Stimulated activated CD8-positive, alpha-beta memory T cell treated with anti-CD3 and anti-CD28 coated beads, Interleukin-2, amount 100 ng/mL, for 1 hour (primary cell): ENCODE results near the gene THAP7.
"Not testable (repeated sequence)": the region's sequence is repeated elsewhere in the genome, so short reads cannot be mapped to it uniquely, and the experiment has no call there.

ENCODE experiments used
- DNase-seq, 2 donors: peaks; one replicate each; pipeline ENCODE4 v3.0.0-alpha.2; 2020; ENCODE audit warnings: low read depth in 2 of 2

The THAP7 gene

DNA sequence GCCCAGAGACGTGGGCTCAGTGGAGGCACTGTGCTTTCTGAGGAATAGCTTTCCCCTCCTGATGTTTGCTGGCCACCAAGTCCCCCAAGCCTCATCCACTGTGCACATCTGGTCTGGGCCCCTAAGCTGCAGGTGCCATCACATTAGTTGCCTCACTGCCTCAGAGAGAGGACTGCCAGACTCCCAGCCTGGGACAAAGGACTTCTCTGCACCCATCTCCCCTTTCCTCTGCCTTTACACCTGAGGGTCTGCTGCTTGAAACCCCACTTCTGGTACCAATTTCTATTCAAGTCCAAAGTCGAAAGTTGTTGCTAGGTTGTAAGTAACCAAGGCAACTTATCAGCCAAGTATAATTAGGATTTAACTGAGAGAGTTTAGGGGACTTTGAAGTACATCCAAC lies 23.5 kb downstream of the THAP7 start:
- no peak for DNase-seq

DNA sequence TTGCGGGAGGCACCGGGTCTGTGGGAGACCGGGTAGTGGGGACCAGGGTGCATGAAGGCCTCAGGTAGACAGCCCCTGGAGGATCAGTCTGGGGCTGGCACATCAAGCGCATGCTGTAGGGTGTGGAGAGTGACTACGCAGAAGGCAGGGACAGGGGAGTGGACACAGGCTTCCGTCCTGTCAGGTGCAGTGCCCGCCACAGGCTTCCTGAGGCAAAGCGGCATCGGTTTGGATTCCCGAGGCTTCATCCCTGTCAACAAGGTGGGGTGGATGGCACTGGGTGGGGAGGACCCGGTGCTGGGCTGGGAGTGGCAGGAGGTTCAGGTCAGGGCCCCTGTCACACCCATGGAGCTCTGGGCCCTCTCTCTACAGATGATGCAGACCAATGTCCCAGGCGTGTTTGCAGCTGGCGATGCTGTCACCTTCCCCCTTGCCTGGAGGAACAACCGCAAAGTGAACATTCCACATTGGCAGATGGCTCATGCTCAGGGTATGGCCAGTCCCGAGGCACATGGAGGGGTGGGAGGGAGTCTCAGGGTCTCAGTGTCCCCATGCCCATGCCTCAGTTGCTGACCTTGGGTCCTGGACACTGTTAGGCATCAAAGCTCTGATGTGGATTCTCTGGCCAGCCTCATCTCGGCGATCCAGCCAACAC lies 24.3 kb downstream of the THAP7 start:
- DNase-seq: no peak

DNA sequence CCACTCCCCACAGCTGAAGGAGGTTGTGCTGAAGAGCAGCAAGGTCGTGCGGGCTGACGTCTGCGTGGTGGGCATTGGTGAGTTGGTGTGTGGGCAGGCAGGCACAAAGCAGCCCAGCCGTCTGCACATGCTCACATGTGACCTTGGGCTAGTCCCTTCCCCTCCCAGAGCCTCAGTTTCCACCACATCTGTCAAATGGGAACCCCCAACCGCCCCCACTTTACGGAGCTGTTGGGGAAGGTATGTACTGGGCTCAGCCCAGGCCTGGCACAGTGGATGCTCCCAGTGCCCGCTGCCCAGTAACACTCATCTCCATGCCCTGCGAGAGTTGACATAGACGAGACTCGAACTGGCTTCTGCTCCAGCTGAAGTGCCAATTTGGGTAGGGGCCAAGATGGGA lies 24.9 kb downstream of the THAP7 start:
- no peak for DNase-seq

DNA sequence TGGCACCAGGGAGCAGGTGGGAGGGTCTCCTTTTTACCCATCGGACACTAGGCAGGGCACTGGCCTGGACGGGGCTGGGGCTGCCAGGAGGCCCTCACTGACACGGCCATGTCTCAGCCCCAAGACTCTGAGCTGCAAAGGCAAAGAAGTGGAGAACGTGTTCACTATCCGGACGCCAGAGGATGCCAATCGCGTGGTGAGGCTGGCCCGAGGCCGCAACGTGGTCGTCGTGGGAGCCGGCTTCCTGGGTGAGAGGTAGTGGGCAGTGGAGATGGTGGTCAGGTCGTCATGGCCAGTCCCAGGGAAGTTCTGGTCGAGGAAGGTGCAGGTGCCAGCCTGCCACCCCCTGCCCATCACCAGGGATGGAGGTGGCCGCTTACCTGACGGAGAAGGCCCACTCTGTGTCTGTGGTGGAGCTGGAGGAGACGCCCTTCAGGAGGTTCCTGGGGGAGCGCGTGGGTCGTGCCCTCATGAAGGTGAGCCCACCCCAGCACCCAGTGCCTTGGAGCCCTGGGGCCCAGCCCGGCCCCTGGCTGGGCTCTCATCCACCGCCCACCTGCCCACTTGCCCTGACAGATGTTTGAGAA lies 25.5 kb downstream of the THAP7 start:
- DNase-seq: no peak

DNA sequence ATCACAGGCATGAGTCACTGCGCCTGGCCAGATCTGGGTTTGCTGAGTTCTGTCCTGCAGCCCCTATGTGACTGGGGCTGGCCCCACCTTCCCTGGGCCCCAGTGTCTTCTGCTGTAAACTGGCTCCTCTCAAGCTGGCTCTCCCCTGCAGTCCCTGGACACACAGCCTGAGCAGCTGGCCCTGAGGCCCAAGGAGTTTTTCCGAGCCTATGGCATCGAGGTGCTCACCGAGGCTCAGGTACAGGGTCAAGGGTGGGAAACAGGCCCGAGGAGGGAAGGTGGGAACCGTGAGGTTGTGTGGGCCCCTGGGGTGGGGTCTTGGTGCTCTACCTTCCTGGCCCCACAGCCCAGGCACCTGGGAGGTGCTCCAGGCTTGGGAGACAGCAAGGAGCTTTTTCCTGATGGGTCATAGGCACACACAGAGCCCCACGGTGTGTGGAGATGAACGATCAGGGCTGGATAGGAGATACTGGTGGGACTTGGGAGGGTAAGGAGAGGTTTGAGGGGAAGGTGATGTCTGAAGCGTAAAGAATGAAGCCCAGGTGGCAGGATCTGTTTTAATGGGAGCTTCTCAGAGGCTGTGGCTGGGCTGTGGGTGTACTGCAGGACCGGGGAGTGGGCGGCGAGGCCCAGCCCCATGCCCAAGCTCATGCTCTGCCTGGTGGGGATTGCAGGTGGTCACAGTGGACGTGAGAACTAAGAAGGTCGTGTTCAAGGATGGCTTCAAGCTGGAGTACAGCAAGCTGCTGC lies 26.2 kb downstream of the THAP7 start:
- no peak for DNase-seq

DNA sequence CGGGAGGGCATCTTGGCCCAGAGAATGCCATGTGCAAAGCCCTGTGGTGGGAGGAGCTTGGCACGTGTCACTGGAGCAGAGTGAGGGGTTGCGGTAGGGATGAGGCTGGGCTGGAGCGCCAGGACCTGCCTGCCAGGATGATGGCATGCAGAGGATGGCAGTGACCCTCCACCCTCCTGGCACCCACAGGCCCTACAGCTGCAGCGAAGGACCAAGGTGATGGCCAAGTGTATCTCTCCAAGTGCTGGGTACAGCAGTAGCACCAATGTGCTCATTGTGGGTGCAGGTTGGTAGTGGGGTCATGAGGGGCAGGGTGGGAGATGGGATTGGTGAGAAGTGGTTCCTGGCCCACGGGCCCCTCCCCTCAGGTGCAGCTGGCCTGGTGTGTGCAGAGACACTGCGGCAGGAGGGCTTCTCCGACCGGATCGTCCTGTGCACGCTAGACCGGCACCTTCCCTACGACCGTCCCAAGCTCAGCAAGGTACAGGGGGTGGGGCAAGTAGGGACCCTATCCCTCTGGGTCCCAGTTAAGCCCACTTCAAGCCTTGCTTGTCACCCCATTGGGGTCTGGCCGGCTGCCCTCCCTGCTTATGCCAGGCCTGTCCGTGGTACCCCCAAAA lies 27.5 kb downstream of the THAP7 start:
- DNase-seq: no peak

DNA sequence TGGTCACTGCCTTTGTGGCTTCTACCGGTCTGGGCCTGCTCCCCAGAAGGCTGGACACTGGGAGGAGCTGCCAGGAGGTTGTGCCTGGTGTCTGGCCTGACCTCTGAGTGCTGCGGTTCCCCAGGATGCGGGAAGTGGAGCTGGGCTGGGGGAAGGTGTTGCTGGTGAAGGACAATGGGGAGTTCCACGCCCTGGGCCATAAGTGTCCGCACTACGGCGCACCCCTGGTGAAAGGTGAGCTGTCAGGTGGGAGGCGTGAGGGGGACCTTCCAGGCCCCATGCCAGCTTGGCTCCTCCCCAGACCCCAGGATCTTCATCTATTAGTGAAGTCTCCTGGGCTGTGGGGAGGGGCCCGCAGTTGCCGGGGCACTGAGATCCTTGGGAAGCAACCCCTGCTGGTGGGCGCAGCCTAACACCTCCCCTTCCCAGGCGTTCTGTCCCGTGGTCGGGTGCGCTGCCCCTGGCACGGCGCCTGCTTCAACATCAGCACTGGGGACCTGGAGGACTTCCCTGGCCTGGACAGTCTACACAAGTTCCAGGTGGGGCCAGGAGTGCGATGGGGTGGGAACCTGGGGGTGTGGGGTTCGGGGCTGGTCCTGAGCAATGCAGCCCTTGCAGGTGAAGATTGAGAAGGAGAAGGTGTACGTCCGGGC lies 28.2 kb downstream of the THAP7 start:
- DNase-seq: no peak

DNA sequence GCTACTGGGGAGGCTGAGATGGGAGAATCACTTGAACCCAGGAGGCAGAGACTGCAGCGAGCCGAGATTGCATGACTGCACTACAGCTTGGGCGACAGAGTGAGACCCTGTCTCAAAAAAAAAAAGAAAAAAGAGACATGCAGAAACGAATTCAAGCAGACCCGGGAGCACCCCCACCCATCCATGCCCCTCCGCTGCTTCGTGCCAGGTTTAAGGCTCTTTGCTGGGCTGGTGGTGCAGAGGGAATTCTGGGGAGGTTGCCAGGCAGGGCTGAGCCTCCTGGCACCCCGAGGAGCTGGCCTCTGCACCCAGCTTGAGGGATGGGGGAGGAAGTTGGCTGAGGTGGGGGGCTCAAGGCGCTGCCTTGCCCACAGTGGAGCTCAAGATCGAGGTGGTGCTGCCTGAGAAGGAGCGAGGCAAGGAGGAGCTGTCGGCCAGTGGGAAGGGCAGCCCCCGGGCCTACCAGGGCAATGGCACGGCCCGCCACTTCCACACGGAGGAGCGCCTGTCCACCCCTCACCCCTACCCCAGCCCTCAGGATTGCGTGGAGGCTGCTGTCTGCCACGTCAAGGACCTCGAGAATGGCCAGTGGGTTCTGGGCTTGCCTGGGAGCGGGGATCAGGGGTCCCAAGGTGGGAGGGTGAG lies 28.9 kb downstream of the THAP7 start:
- no peak for DNase-seq

DNA sequence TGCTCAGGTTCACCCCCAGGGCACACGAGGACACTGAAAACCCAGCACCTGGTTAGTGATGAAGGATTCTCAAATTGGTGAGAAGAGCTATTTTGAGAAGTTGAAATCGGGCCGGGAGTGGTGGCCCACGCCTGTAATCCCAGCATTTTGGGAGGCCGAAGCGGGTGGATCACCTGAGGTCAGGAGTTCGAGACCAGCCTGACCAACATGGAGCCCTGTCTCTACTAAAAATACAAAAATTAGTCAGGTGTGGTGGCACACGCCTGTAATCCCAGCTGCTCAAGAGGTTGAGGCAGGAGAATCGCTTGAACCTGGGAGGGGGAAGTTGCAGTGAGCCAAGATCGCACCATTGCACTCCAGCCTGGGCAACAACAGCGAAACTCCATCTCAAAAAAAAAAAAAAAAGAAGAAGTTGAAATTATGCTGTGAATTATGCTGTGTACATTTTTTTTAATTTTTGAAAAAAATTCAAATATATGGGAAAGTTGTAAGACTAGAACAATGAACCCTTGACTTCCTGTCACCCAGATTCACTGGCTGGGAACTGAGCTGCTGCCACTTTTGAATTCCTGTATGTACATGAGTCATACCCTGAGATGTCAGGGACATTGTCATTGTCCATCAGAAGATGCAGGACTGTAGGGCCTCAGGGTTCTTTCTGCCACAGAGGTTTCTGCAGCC lies 29.8 kb downstream of the THAP7 start:
- DNase-seq: not testable (repeated sequence)

DNA sequence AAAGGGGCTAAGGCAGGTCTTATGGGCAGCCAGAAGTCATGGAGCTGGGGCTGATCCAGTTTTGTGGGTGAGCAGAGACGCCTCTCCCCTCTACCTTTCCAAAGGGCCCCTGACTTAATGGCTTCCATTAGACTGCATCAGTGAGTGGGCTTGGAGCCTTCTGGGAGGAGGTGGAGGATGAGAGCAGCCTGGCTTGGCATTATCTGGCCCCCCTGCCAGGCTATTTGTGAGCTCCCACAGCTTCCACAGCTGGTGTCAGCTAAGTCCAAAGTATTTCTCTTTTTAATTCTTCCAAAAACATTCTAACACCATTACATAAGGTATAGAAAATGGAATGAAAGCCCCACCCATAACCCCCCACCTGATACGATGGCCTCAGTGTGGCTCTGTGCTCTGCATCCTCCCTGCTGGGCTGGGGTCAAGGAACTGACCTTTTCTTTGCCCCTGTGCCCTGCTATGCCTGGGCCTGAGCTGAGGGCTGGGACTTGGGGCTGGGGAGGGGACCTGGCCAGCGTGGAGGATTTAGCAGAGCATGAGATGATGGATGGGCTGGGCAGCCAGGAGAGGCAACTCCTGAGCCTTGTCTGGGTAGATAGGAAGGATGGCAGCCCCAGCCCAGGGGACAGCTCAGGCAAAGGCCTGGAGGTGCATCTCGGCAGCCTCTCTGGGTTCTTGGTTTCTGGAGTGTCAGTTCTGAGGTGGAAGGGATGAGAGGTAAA lies 30.8 kb downstream of the THAP7 start:
- no peak for DNase-seq

DNA sequence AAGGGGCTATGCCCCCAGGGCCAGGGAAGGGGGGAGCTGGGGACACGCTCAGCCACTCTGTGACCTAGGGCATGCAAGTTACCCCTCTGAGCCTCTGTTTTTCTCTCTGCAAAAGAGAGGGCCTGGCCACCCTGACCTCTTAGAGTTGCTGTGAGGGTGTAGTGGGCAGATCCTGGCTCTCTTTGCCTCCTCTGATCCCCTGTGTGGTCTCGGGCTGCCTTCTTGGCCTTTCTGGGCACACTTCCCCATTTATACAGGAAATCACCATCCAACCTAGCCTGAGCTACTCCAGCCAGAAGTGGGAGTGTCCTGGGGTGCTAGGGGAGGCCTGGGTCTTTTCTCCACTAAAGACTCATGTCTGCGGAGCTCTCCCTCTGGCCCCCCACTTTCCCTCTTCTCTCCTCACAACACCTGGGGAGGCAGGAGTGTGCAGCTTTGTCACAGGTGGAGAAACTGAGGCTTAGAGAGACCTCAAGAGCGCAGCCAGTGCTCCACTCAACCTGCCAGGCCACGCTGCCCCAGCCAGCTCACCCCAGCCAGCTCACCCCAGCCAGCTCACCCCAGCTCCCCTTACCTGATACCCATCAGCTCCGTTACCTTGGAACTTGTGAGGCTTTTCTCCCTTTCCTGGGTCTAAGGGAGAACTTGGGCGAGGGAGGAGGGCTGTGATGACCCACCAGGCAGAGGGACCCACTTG lies 33.5 kb downstream of the THAP7 start:
- DNase-seq: no peak

DNA sequence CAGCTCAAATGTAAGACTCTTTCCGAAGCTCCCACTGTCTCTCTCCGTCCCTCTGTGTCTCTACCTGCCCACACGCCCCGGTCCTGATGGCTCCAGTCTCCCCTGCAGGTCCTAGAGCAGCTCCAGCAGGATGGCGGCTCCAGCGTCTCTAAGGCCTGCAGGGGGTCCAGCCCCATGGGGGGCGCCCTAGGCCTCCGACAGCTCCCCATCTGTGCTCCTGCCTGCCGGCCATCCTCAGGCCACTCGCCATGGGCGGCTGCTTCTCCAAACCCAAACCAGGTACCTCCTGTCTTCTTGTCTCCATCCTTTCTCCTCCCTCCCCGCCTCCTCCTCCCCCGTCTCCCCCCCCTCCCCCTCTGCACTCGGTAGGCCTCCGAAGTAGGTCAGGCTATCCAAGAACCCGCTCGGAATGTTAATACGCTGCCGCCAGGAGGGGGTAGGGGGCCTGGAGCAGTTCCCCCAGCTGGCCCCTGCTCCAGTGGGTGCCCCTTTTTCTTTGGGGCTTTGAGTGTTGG lies 34.2 kb downstream of the THAP7 start:
- no peak for DNase-seq

DNA sequence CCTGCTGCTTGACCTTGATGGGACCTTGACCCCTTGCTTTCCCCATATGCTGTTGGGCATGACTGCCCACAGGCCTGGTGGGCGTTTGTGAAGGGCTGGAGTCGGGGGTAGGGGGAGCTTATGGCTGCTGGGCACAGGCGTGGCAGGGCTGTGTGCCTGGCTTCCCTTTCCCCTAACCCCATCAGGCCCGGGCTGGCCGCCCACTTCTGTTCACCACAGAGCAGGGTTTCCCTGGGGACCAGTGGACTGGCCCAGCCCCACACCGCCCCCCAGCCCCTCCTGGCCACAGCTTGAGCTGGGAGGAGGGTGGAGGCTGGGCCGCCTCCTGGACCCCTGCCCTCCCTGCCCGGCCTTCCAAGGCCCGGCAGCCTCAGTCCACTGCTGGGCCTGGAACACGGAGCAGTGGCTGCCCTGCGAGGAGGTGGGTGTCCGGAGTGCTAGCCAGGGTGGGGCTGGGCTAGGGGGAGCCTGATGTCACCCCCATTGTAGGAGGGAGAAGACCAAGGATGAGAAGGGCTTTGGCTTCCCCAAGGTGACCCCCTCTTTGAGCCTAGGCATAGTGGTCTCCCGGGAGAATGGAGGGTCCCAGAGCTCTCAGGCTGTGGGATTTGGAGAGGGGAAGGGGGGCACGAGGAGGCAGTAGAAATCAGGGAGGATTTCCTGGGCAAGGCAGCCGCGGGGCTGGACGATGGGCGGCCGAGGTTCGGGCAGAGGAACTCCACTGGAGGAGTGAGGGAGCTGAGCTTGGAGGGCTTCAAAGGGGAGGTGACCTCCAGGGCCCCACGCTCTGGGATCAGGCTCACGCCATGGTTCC lies 34.8 kb downstream of the THAP7 start, which contains the start of gene AIFM3:
TSS of gene AIFM3 (plus strand) at position 373 of the 814 bp plus-strand sequence. CDS start 690 bp downstream, outside the sequence.
- DNase-seq: no peak

DNA sequence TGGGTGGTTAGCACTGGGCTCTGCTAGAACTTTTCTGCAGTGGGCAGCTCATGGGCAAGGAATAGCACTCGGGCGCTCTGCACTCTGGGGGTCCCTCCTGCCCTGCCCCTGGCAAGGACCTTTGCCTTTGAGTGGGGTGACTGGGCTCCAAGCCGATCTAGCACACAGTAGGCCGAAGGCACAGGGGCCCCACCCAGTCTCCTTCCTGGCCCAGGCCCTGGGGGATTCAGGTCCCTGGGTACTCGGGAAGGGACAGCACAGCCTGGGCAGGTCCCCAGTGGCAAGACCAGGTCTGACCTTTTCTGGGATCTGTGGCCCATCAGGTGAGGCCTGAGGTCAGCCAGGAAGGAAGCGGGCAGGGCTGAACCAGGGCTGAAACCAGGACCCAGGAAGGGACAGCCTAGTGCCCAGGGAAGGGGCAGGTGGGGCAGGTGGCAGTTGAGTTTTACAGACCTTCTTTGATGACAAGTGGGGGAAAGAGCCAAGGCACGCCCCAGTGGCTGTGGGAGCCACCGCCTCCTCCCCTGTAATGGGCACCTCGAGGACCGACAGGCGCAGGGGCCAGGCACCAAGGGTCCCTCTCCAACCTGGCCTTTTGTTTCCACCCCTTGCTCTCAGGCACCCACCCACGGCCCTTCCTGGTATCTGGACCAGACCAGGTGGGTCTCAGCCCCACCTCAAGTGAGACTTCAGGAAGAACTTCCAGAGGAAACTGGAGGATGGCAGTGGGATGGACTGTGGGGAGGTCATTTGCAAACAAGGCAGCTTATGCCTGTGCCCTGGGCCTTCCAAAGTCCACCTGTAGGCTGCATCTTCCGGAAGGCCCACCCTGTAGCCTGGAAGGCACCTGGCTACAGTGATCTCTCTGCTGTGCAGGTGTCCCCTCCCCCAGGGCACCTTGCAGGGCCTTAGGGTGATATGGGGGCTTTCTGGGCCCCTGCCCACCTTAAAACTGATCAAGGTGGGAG lies 35.7 kb downstream of the THAP7 start:
- no peak for DNase-seq

DNA sequence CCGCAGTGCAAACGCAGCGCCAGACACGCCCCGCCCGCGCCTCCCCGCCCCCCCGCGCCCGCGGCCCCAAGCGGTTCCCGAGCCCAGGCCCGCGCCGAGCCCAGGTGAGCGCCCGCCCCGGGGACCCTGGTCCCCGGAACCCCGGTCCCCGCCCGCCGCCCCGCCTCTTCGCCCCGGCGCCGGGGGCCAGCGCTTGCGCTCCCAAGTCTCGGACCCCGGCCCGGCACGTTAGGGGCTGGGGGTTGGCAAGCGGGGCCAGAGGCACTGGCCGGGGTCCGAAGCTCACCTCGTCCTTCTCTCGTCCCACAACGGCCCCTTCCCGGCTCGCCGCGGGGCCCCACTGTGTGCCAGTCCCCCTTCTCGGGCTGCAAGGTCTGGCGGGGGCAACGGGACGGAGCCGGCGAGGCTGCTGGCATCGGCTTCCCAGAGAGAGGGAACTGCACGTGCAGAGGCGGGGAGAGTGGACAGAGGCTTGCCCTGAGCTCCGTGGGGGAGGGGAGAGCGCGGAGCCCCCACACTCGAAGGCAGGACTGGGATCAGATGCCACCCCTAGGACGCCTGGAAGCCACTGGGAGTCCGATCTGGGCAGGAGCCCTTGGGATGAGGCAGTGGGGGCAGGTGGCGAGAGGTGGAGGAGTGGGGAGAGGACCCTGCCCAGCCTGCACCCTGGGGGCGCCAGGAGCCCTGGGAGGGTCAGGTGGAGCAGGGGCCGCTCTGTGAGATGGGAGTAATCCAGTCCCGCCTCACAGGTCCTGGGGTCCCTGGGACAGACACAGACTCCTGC lies 36.6 kb downstream of the THAP7 start:
- DNase-seq: no peak

DNA sequence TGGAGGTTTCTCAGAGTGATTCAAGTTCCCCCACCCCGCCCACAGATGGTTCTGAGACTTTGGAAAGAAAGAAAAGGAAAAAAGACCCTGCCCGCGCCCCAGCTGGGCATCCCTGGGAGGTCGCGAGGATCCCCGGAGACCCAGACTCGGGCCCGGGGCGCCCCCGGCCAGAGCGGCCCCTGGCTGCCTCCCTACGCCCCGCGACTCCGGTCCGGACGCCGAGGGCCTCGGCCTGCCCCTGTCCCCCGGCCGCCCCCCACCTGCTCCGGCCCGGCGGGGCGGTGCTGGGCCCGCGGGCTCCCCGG lies 37.2 kb downstream of the THAP7 start:
- DNase-seq: no peak
